Stomach (tissue), 9 donors: Measurements from ENCODE around the gene ABTB2. TPM values are rescaled to one million over a fixed set of nuclear protein-coding genes. Genes with fewer than 3 reads are reported as not detected.

Source experiments
- DNase-seq, 2 donors: peaks; one replicate each; pipeline versions ENCODE4 v3.0.0 to v3.0.0-alpha.2; 2013 to 2019
- H3K27ac ChIP-seq, 5 donors: fragments of 200-600 bp in 4 of 5; sonication (generic) in 4 of 5; one replicate each; pipeline ENCODE4 v1.5.1; 2013 to 2019; ENCODE audit warnings: mild to moderate bottlenecking in 1 of 5, moderate library complexity in 1 of 5
- H3K27me3 ChIP-seq, 3 donors: fragments of 200-600 bp; sonication (generic); one replicate each; pipeline ENCODE4 v1.5.1; 2017 to 2019; ENCODE audit warnings: mixed run types in 1 of 3
- H3K36me3 ChIP-seq, 4 donors: fragments of 200-600 bp; sonication (generic); 1 replicate in 3 of 4; 2 replicates in 1 of 4; pipeline ENCODE4 v1.5.1; 2016 to 2019
- H3K4me1 ChIP-seq, 4 donors: fragments of 200-600 bp; sonication (generic); one replicate each; pipeline ENCODE4 v1.5.1; 2016 to 2019
- H3K4me3 ChIP-seq, 4 donors: fragments of 200-600 bp; sonication (generic) in 3 of 4; one replicate each; pipeline ENCODE4 v1.5.1; 2016 to 2019; ENCODE audit warnings: mild to moderate bottlenecking in 1 of 4
- H3K9me3 ChIP-seq, 4 donors: fragments of 200-600 bp; sonication (generic); one replicate each; pipeline ENCODE4 v1.5.1; 2016 to 2019
- CTCF ChIP-seq, 7 experiments: fragments of 450-650 bp in 4 of 7; fragments of 200-600 bp in 3 of 7; sonication (generic) in 3 of 7; IDR thresholded peaks; one replicate each; pipeline ENCODE4 v1.5.1; 2016 to 2019; ENCODE audit warnings: antibody characterized with exemption in 7 of 7, control low read depth in 2 of 7, mild to moderate bottlenecking in 1 of 7
- EP300 ChIP-seq: sonication (generic); formaldehyde crosslinking; IDR thresholded peaks from one replicate; pipeline ENCODE4 v1.6.1; 2017; ENCODE audit warnings: antibody characterized with exemption
- POLR2A ChIP-seq, 4 donors: fragments of 450-650 bp; IDR thresholded peaks; one replicate each; pipeline ENCODE4 v1.6.1; 2016; ENCODE audit warnings: antibody characterized with exemption in 4 of 4, control low read depth in 2 of 4, mild to moderate bottlenecking in 1 of 4, moderate library complexity in 1 of 4
- POLR2AphosphoS5 ChIP-seq, 3 donors: sonication (generic); formaldehyde crosslinking; IDR thresholded peaks; one replicate each; pipeline ENCODE4 v1.6.1; 2016; ENCODE audit warnings: antibody characterized with exemption in 3 of 3
- WGBS, 5 donors: extraction: QIAGEN DNeasy Blood & Tissue Kit in 3 of 5; methylation state at CpG; one replicate each; pipeline versions ENCODE4 v1.1.5 to v1.1.7; 2013 to 2018; 5-methylcytosine and 5-hydroxymethylcytosine counted together
- intact Hi-C: fragments of 100-400 bp; cut with DNase I; formaldehyde crosslinking; loops from one replicate; pipeline ENCODE4 v1.15.1; 2023; ENCODE audit warnings: low total_unique reads
- polyA plus RNA-seq, 3 donors: library from polyadenylated mRNA; stranded (reverse); fragments of 200-250 nt; gene quantifications; one replicate each; pipeline ENCODE4 v1.2.3, GENCODE V29; 2013
- total RNA-seq, 5 donors: library from RNA; depleted of rRNA; stranded (reverse); fragments of >200 nt; gene quantifications; one replicate each; pipeline versions ENCODE4 v1.1.0 to v1.2.3, GENCODE V29; 2014 to 2016
- donor health status: healthy with polysubstance abuse.
- donor health status: Bipolar disorder and iron deficiency.
- donor health status: healthy.

ABTB2 gene
- total and polyA plus RNA-seq, 8 donors: 0.58 to 12.7 (median 2.2) TPM

DNA sequence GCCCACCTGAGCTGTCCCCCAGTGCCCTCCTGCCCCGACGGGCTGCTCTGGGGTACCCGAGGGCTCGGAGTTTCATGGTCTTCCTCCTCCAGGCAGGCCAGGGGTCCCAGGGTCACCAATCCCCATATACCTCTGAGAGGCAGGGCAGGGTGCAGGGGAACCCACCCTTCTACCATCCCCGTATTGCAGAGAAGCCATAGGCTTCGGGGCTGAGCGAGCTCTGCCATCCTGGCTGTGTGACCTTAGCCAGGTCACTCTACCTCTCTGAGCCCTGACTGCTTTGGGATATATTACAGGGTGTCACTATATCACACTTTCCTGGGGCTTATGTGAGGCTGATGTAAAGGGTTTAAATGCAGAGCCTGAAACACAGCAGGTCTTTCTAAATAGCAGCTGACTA is 195.0 kb downstream of the ABTB2 start:
- H3K27me3 ChIP-seq: no peaks in the 10 kb centered on the region
- intact Hi-C loops: no loop called here
- no peak overlapping the region for H3K4me3 ChIP-seq
- H3K27ac ChIP-seq: no peak overlapping the region
- H3K9me3 ChIP-seq: no peaks in the 10 kb centered on the region
- WGBS, 5 donors: 83 to 94% (median 92%) methylated on average over 7 of the region's 7 CpGs; no CpG with 5 or more reads in 1 of the 5 donors
- TF ChIP-seq POLR2A (IDR thresholded peaks at IDR 0.05) (no peak), CTCF (IDR thresholded peaks at IDR 0.05) (no peak), EP300 (no peak), POLR2AphosphoS5 (IDR thresholded peaks at IDR 0.05) (no peak)
- H3K4me1 ChIP-seq: no peaks in the 10 kb centered on the region
- peaks cover 0 to 52% (median 30%) of the 10 kb centered on the region in 4 donors for H3K36me3 ChIP-seq
- no peak for DNase-seq

GRCh38 chr11:34162493-34162820 is 195.4 kb downstream of the ABTB2 start:
- no peak overlapping the region for H3K4me3 ChIP-seq
- H3K27me3 ChIP-seq: no peaks in the 10 kb centered on the region
- no peaks in the 10 kb centered on the region for H3K9me3 ChIP-seq
- peaks cover 0 to 52% (median 30%) of the 10 kb centered on the region in 4 donors for H3K36me3 ChIP-seq
- no peak for TF ChIP-seq CTCF (IDR thresholded peaks at IDR 0.05)
- TF ChIP-seq EP300: no peak
- TF ChIP-seq POLR2A (IDR thresholded peaks at IDR 0.05): no peak
- TF ChIP-seq POLR2AphosphoS5 (IDR thresholded peaks at IDR 0.05): no peak
- no peaks in the 10 kb centered on the region for H3K4me1 ChIP-seq
- no peak for DNase-seq
- 86 to 93% (median 90%) methylated on average over 13 to 17 of the region's 17 CpGs for WGBS, 5 donors
- intact Hi-C loops: no loop called here
- no peak overlapping the region for H3K27ac ChIP-seq

- 78 to 81% (median 81%) methylated on average over 12 to 18 of the region's 18 CpGs for WGBS, 5 donors
- TF ChIP-seq POLR2AphosphoS5 (IDR thresholded peaks at IDR 0.05) (no peak), EP300 (no peak), POLR2A (IDR thresholded peaks at IDR 0.05) (no peak), CTCF (IDR thresholded peaks at IDR 0.05) (no peak)
- H3K4me3 ChIP-seq: no peak overlapping the region
- no peak overlapping the region for H3K27ac ChIP-seq
- DNase-seq: no peak
- intact Hi-C loops: no loop called here
- H3K36me3 ChIP-seq: peaks cover 0 to 52% (median 27%) of the 10 kb centered on the region in 4 donors
- peaks cover 0 to 5% (median 0%) of the 10 kb centered on the region in 4 donors for H3K4me1 ChIP-seq
- H3K27me3 ChIP-seq: no peaks in the 10 kb centered on the region
- no peaks in the 10 kb centered on the region for H3K9me3 ChIP-seq
These were observed 195.9 kb downstream of the ABTB2 start for GRCh38 chr11:34161812-34162492.

- Histone ChIP-seq H3K27me3 (no peaks in the 10 kb centered on the region), H3K9me3 (no peaks in the 10 kb centered on the region), H3K27ac (no peak overlapping the region), H3K4me3 (no peak overlapping the region), H3K36me3 (peaks cover 0 to 46% (median 26%) of the 10 kb centered on the region in 4 donors), H3K4me1 (peaks cover 0 to 6% (median 0%) of the 10 kb centered on the region in 4 donors)
- TF ChIP-seq CTCF (IDR thresholded peaks at IDR 0.05) (no peak), EP300 (no peak)
- no peak for DNase-seq
- intact Hi-C loops: no loop called here
- 86 to 95% (median 90%) methylated on average over 6 of the region's 6 CpGs for WGBS, 5 donors
These were observed 196.4 kb downstream of the ABTB2 start for GRCh38 chr11:34161361-34161760.
